Stimulated activated CD8-positive, alpha-beta memory T cell treated with anti-CD3 and anti-CD28 coated beads, Interleukin-4, amount 100 ng/mL, for 24 hours (primary cell): ENCODE data around the gene CTTNBP2.

Experiments
- DNase-seq: peaks from one replicate; pipeline ENCODE4 v3.0.0-alpha.2; 2020; ENCODE audit warnings: low read depth

The CTTNBP2 gene

DNA sequence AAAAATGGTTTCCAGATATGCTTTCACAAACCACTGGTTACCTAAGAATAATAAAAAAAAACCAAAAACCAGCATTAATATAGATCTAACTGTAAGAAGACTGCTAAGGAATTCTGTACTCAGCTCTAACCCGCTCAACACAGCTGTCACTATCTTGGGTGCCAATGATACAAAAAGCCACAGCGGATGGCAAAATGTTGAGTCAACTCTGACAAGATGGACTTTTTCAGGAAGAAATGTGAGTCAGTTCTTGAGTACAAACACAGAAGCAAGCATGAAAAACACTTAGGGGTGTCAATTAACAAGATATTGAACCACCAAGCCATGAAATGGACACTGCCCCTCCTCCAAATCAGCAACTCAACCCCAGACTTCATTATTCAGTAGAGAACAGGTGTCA, 55.0 kb downstream of the CTTNBP2 start:
- DNase-seq, result no peak

DNA sequence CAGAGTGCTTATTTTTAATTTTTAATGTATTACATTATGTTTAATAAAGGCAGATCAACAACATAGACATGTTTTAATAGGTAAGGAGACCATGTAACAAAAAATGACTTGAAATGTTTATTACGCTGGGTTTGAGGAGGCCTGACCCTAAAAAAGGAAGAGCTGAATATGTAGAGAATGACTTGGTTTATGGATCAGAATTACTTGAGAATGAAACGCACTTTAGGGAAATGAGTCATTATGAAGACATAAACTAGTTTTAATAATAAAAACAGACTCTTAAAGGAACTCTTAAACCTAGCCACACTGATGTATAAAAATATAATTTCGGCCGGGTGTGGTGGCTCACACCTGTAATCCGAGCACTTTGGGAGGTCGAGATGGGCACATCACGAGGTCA, 56.5 kb downstream of the CTTNBP2 start:
- DNase-seq, result no peak

DNA sequence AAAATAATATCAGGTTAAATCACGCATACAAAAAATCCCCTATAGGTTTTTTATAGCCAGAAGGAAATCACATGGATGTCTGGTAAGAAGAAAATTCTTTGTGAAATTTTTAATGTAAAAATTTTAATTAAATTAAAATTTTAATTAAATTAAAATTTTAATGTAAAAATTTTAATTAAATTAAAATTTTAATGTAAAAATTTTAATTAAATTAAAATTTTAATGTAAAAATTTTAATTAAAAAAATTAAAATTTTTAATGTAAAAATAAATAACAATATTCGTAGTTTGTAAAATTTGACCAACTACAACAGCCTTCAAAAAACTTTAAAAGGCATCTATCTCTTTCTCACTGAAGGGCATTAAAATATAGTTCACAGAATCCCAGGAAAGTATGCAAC, 61.5 kb downstream of the CTTNBP2 start:
- no peak for DNase-seq

DNA sequence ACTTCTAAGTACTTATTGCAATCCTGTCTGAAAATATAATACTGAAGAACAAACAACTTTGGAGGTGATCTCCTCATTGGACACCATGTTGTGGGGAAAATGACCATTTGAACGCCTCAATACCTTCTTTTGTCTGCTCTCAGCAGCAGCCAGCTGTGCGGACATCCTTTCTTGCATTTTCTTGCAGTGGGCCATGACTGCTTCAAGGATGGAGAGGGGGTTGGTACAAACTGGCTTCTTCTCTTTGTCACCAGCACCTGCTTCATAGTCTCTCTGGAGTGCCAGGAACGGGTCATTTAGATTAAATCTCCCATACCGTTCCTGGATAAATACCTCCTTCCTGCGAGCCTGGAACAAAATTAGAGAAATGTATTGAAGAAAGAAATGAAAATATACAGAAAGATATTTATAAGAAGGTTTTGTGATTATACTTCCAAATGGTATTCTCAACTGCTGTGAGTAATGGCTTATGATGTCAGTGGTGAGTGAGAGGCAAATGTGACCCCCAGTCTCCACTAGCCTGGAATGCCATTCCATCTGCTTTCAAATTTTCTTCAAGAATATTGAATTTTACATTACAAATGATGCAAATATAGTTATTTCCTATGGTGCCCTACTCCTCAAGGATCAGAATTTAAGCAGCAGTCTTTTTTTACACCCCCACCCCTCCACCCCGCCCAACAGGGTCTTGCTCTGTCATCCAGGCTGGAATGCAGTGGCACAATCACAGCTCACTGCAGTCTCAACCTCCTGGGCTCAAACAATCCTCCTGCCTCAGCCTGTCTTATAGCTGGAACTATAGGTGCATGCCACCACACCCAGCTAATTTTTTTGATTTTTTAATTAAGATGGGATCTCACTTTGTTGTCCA, 62.4 kb downstream of the CTTNBP2 start:
- DNase-seq, result no peak

DNA sequence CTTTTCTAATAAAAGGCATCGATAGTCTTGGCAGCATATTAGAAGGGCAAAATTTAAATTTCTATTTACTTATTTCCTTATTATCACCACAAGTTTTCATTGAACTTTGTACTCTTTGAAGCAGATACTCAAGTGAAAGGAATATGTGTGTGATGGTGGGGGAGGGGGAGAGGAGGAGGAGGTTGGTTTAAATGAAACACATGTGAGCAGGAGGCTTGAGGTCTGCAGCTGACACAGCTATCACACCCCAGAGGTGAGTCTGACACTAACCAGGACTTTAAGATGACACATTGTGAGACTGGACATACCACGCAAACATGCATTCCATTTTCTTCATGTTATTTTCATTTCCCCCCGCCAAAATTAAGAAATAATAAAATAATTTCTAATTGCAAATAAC, 63.3 kb downstream of the CTTNBP2 start:
- DNase-seq, result no peak

DNA sequence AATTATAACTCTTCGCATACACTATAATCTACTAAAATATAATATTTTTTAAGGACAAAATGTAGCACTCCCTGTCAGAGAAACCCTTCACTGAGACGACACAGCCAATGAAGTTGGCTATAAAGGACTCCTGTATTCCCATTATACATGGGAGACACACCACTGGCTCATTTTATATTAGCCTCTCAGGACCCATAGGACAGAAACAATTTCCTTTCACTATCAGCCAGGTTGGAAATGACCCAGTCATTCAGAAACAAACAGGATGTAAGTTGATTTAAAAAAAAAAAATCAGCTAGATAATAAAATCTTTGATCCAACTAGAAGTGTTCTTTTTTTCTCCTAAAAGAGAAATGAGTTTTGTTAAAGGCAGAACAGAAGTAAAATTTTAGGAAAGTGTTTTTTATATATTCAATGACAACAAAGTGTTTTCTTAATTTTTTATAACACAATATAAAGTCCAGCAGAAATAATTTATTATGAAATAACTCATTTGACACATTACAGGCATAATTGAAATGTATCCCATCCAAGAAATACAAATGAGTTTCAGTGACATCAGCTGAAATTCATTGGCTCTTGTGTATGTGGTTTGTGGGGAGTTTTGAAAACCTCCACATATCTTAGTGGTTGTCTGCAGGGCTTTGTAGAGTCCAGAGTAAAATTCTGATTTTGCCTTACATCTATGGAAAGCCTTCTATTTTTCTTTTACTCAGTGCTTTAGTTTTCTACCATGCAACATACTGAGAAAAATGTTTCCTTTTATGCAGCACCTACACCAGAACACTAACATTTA, 64.1 kb downstream of the CTTNBP2 start:
- no peak for DNase-seq

DNA sequence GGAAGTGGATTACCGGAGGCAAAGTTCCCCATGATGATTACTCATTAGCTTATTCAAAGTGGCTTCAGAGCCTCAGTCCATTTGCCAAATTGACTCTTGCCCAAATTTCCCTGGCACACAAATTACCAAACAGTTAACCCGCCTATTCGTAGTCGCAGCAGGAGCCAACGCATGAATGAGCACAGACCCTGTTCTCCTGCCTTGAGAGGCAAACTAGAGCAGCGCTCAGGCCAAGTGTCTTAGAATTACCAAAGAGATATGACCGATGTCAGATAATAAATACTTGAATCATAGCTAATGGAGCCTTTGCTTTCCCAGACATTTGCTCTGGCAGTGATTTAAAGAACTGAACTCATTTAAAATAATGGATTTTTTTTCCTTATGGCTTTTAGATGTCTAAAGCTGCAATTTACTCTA, 64.9 kb downstream of the CTTNBP2 start:
- no peak for DNase-seq

DNA sequence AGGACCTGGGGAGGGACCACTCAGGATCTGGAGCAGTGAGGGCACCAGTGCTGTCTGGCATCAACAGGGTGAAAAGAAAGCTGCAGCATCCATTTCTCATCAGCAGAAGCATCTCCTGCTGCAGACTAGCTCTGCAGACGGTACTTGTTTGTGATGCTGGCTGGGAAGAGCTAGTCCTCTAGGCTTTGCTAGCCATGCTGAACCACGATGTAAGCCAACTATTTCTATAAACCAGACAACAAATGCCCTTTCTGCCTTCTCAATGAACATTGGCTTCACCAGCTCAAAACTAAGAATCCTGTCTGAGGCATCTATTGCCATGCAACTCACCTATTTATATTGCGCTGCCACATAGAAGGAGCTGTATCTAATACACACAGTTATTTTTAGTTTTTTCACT, 65.6 kb downstream of the CTTNBP2 start:
- no peak for DNase-seq

DNA sequence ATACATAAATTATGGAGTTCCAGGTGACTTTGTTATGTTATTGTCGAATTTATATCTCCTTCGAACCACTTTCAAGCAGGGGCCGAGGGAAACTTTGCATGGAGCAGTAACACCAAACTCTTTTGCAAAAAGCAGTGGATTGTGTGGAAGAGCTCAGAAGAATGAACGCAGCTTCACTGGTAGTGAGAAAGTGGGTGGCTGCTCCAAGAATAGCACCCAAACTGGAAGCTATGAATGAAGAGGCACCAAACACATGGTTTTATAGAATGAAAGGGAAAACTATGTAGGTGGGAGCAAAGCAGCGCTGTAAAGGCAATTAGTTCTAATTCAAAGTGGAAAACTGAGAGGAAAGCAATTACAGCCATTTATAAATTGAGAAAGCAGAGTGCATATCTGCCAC, 67.2 kb downstream of the CTTNBP2 start:
- no peak for DNase-seq

DNA sequence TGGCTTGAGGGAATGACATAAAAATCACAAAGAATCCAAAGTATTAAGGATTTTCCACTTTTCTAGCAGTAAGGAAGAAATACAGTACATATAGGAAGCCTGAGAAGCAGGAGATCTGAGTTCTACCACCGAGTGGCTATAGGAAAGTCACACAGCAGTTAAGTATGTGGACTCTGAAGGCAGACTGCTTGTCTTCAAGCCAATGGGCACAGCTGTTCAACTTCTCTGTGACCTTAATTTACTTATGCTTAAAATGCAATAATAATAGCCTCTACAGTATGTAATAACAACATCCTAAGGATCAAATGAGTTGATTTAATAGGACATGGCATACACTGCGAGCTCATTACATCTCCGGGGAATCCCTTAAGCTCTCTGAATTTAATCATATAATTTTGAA, 68.0 kb downstream of the CTTNBP2 start:
- DNase-seq, result no peak

DNA sequence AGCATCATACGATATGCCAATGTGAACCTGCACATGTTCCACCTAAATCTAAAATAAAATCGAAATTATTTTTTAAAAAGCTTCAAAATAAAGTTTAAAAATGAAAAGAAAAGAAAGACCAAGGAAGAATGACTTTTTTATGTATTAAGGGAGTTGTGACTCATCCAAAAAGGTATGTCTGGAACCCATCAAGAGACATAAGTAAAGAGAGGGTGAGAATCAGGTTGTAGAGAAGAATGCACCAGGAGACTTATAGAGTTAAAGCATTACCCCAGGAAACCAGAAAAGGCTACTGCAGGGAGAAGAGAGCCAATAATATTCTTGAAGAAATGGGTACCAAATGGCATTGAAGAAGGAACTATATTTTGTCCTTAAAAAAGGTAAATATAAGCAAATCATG, 69.8 kb downstream of the CTTNBP2 start:
- no peak for DNase-seq

DNA sequence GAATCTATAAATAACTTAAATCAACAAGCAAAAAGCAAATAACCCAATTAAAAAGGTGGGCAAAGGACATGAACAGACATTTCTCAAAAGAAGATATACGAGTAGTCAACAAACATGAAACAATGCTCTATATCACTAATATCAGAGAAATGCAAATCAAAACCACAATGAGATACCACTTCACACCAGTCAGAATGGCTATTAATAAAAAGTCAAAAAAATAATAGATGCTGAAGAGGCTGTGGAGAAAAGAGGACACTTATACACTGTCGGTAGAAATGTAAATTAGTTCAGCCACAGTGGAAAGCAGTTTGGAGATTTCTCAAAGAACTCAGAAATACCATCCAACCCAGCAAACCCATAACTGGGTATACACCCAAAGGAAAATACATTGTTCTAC, 70.6 kb downstream of the CTTNBP2 start:
- DNase-seq, result no peak

DNA sequence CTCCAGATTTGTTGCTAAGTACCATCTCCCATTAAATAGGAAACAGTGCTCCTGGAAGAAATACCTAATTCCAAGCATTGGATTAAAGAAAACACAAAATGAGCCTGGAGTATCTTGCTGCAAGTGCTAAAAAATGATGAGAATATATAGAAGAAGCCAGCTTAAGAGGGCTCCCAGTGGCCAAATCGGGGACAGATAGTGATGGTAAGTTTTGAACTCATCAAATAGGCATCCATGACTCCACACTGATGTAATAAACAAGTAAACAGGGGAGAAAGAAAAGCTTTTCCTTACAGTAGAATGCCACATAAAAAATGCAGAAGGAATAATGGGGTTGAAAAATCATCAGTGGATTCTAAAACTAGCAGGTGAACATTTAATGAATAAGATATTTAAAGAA, 72.4 kb downstream of the CTTNBP2 start:
- no peak for DNase-seq

DNA sequence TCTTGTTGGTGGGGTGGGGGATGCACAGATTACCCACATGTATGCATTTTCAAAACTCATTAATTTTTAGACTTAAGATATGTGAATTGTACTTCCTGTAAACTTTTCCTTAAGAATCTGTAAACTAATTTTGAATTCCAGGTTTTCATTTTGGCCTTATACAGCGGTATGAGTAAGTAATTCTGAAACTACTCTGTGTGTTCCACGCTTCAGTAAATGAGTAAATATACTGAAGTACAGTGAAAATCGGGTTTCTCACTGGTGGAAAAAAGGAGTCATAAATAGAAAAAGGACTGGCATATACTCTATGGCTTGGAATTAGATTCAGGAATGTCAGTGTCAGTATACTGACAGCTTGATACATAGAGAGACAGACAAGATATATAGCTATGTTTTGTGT, 72.8 kb downstream of the CTTNBP2 start:
- no peak for DNase-seq

DNA sequence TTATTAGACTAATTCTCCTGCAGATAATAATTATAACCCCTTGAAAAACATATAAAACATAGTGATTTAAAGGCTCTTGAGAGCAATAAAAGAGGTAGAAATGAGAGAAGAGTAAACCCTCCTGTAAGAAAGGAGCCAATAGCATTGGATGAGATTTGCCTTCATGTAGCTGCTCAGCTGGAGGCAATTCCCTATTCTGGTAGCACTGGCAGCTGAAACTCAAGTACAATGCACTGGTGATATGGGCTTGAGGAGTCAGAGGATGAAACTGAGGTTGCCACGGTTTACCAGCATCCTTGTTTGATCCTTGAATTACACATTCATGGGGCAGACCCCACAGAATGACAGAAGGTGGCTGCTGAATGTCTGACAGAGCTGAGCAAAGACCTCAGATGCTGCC, 76.4 kb downstream of the CTTNBP2 start:
- DNase-seq, result no peak

DNA sequence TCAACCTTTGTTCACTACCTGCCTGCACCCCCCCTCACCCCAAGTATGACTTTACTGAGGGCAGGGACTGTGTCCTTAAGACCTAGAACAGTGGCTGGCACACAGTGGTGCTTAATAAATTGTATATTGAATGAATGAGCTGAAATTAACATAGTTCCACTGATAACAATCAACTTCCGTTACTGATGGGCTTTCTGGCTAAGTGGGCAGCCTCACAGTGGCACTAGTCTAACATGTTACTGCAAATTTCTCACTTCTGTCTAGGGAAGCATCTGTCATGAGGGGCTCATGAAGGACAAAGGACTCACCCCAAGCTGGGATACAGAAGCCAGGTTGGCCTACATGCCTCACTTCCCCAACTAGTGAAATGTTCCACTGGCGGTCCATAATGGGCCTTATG, 79.3 kb downstream of the CTTNBP2 start:
- DNase-seq, result no peak

DNA sequence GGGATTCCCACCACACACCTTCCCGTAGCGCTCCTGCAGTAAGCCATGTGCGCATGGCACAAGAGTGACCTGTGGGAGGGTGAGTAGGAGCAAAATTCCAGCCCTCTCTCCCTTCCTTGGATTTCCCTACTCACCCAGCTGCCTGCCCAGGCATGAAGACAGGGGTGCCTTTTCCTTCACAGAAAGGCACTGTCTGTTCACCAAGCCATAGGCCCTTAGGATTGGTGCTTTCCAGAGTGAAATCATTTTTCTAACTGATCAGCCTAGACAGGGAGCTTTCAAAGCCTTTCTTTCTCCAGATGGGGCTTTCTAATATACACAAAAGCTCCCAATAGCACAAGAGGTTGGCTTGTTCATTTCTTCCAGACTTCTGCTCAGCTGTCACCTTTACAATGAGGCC, 79.7 kb downstream of the CTTNBP2 start:
- DNase-seq, result no peak

DNA sequence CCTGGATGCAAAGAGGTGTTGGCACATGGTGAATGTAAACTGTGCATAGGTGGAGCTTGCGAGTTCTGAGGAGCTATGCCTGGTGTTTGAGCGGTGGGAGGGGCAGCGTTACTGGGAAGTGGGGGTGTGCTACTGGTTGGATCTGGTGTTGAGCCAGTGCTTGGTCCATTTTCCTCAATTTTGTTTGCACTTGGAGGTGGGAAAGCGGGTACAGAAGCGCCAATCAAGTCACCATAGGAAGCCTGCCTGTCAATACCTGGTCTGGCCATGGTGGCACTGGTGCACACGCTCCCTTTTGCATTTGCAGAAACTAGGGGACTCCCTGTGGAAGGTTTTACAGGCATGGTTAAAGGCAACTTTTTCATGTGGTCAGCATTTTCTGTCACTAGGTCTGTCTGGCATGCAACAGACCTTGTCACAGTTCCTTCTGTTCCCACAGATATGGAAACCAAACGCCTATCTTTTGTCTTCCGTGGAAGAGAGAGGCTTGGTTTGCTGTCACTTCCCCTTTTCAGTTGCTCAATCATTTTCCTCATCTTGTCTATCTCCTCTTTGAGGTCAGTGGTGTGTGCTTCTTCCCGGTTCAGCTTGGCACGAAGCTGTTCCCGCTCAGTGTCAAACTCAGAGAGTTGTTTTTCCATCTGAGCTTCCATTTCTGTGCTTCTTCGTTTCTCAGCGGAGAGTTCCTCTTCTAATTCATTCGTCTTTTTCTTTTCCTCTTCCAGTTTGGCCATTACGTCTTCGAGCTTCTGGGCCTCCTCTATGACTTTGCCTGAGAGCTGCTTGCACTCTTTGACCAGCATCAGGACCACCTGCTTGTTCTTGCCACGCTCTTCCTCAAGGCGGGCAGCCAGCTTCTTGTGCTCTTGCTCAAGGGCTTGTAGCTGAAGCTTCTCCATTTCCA, 81.1 kb downstream of the CTTNBP2 start:
- DNase-seq, result no peak

DNA sequence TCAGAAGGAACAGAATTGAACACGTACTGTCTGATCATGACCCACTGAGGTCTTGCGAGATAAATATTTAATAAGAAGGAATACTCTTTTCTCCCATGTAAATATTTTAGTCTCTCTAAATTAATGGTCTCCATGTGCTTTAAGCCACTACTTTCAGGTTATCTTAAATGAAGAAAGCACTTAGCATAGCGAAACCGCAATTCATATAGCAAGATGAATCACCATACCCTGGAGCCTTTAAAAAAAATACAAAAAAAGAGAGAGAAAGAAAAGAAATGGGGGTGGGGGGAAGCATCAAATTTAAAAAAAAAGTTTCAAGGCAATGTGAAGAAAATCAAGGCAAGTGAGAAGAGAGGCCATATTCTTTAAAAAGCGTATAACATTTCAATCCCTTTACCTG, 82.5 kb downstream of the CTTNBP2 start:
- DNase-seq, result no peak

DNA sequence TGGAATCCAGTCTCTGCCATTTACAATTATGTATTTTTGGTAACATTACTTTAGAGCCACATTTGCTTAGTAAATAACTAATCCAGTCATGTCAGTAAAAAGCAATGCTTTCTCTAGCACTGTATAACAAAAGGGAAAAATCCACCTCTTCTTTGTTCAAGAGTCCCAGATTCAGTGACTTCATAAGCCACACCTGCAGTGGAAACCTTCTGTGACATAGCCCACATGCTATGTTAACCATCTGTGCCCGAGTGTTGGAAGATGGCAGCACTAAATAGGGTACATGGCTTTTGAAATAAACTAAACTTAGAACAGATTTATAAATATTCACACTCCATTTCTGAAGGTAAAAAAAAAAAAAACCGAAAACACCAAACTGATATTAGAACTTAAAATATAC, 83.0 kb downstream of the CTTNBP2 start:
- no peak for DNase-seq

DNA sequence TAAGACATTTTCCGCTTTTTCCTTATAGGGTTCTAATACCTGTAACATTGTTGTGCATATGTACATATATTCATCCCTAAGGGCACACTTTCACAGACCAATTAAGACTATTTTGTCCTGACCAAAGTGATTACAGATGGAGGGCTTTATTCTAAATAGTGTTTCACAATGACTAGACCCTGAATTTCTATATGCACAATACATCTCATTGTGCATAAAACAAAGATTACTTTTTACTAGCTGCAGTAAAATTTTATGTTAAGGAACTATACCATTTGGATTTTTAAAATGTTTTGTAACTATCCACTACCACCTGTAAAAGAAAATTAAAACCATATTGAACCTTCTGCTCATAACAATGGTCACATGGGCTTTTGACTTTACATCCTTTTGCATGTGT, 87.8 kb downstream of the CTTNBP2 start:
- DNase-seq, result no peak

DNA sequence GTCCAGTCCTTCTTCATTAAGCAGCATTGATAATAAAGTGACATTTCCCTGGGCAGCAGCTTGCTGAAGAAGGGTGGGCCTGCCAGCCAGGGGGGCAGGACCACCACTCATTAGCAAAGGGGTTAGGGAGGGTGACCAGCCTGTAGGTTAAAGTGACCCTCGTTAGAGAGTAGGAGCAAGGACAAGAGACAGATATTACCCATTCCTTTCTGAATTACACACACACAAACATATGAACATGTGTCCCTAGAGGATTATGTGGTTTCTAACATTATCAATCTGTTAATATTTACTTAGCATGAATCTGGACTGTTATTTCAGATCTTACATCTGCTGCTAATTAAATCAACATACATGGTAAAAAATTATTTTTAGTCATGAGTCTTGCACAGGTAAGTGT, 88.9 kb downstream of the CTTNBP2 start:
- no peak for DNase-seq

DNA sequence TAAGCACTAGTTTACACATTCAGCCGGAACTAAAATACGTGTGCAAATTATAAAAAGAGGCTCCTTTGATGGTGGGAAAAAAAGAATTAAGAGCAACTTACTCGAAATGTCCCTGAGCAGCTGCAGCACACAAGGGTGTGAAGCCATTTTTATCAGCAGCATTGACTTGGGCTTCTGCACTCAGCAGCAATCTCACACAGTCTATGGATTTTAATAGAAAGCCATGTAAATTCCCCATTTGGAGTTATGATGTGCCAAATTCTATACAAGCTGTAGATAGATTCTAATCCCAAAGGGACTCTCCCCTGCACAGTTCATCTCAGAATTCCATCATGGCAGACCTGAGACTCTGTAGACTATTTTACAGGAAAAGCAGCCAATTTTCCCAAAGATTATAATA, 90.5 kb downstream of the CTTNBP2 start:
- DNase-seq, result no peak
